IPS-15b (cell line): ENCODE results near the gene BCKDHA.

Source experiments
- H3K27me3 ChIP-seq: one replicate; pipeline ENCODE4 v1.6.1; 2013; ENCODE audit warnings: low read length; ENCODE audit not compliant: control insufficient read depth, insufficient read depth
- H3K36me3 ChIP-seq: one replicate; pipeline ENCODE4 v1.6.1; 2013; ENCODE audit warnings: low read length; ENCODE audit not compliant: control insufficient read depth, insufficient read depth
- H3K4me1 ChIP-seq: one replicate; pipeline ENCODE4 v1.6.1; 2013; ENCODE audit warnings: mild to moderate bottlenecking, low read length; ENCODE audit not compliant: control insufficient read depth, insufficient read depth
- H3K4me3 ChIP-seq: one replicate; pipeline ENCODE4 v1.5.1; 2013; ENCODE audit warnings: low read depth, low read length
- H3K9ac ChIP-seq: one replicate; pipeline ENCODE4 v1.6.1; 2013; ENCODE audit warnings: low read depth, mild to moderate bottlenecking, low read length
- H3K9me3 ChIP-seq: one replicate; pipeline ENCODE4 v1.6.1; 2013; ENCODE audit warnings: mild to moderate bottlenecking, low read length; ENCODE audit not compliant: control insufficient read depth, insufficient read depth

The BCKDHA gene

GRCh38 chr19:41443813-41444455 lies 46.3 kb downstream of the BCKDHA start:
- no peaks in the 10 kb centered on the region for H3K4me1 ChIP-seq
- peaks cover 14% of the 10 kb centered on the region for H3K27me3 ChIP-seq
- H3K4me3 ChIP-seq = no peak overlapping the region
- H3K36me3 ChIP-seq = no peaks in the 10 kb centered on the region
- H3K9ac ChIP-seq = no peak overlapping the region
- no peaks in the 10 kb centered on the region for H3K9me3 ChIP-seq

- Histone ChIP-seq H3K27me3 (peaks cover 16% of the 10 kb centered on the region), H3K4me3 (no peak overlapping the region), H3K9ac (no peak overlapping the region), H3K4me1 (no peaks in the 10 kb centered on the region), H3K9me3 (no peaks in the 10 kb centered on the region), H3K36me3 (no peaks in the 10 kb centered on the region)
Measured at GRCh38 chr19:41445575-41445974, 48.0 kb downstream of the BCKDHA start.

- H3K4me1 ChIP-seq = no peaks in the 10 kb centered on the region
- H3K36me3 ChIP-seq = no peaks in the 10 kb centered on the region
- H3K9ac ChIP-seq = no peak overlapping the region
- no peaks in the 10 kb centered on the region for H3K9me3 ChIP-seq
- H3K4me3 ChIP-seq = no peak overlapping the region
- peaks cover 16% of the 10 kb centered on the region for H3K27me3 ChIP-seq
Measured at GRCh38 chr19:41447732-41448332, 50.2 kb downstream of the BCKDHA start.

- H3K9ac ChIP-seq = no peak overlapping the region
- H3K4me1 ChIP-seq = no peaks in the 10 kb centered on the region
- peaks cover 17% of the 10 kb centered on the region for H3K27me3 ChIP-seq
- peak overlapping the region; percentile 30 for H3K4me3 ChIP-seq
- no peaks in the 10 kb centered on the region for H3K9me3 ChIP-seq
- no peaks in the 10 kb centered on the region for H3K36me3 ChIP-seq
Measured at GRCh38 chr19:41449079-41449864, 51.7 kb downstream of the BCKDHA start.

GRCh38 chr19:41449865-41450178 lies 52.2 kb downstream of the BCKDHA start:
- Histone ChIP-seq H3K4me3 (no peak overlapping the region), H3K9me3 (no peaks in the 10 kb centered on the region), H3K9ac (no peak overlapping the region), H3K27me3 (peaks cover 20% of the 10 kb centered on the region), H3K36me3 (no peaks in the 10 kb centered on the region), H3K4me1 (no peaks in the 10 kb centered on the region)

GRCh38 chr19:41452584-41453275 lies 55.1 kb downstream of the BCKDHA start:
- H3K4me1 ChIP-seq = no peaks in the 10 kb centered on the region
- peaks cover 20% of the 10 kb centered on the region for H3K27me3 ChIP-seq

GRCh38 chr19:41455936-41456335 lies 58.3 kb downstream of the BCKDHA start:
- Histone ChIP-seq H3K4me3 (no peak overlapping the region), H3K27me3 (peaks cover 11% of the 10 kb centered on the region), H3K4me1 (no peaks in the 10 kb centered on the region), H3K9me3 (no peaks in the 10 kb centered on the region), H3K36me3 (no peaks in the 10 kb centered on the region), H3K9ac (no peak overlapping the region)

More at GRCh38 chr19:41452584-41453275, 55.1 kb downstream of the BCKDHA start:
- H3K9ac ChIP-seq = no peak overlapping the region
- no peak overlapping the region for H3K4me3 ChIP-seq
- no peaks in the 10 kb centered on the region for H3K9me3 ChIP-seq
- no peaks in the 10 kb centered on the region for H3K36me3 ChIP-seq

- peaks cover 2% of the 10 kb centered on the region for H3K9me3 ChIP-seq
- H3K27me3 ChIP-seq = peaks cover 11% of the 10 kb centered on the region
- no peaks in the 10 kb centered on the region for H3K36me3 ChIP-seq
Measured at GRCh38 chr19:41456342-41456918, 58.8 kb downstream of the BCKDHA start.

GRCh38 chr19:41457241-41457640 lies 59.6 kb downstream of the BCKDHA start:
- H3K9ac ChIP-seq = no peak overlapping the region
- peaks cover 11% of the 10 kb centered on the region for H3K27me3 ChIP-seq
- H3K4me3 ChIP-seq = no peak overlapping the region
- H3K36me3 ChIP-seq = no peaks in the 10 kb centered on the region
- H3K4me1 ChIP-seq = no peaks in the 10 kb centered on the region
- H3K9me3 ChIP-seq = peaks cover 3% of the 10 kb centered on the region

More at GRCh38 chr19:41456342-41456918, 58.8 kb downstream of the BCKDHA start:
- Histone ChIP-seq H3K4me1 (no peaks in the 10 kb centered on the region), H3K9ac (no peak overlapping the region), H3K4me3 (no peak overlapping the region)

- H3K27me3 ChIP-seq = peaks cover 2% of the 10 kb centered on the region
- H3K4me3 ChIP-seq = no peak overlapping the region
- no peaks in the 10 kb centered on the region for H3K36me3 ChIP-seq
- no peak overlapping the region for H3K9ac ChIP-seq
- no peaks in the 10 kb centered on the region for H3K4me1 ChIP-seq
- peaks cover 3% of the 10 kb centered on the region for H3K9me3 ChIP-seq
Measured at GRCh38 chr19:41462497-41462896, 64.9 kb downstream of the BCKDHA start.
